Activated CD8-positive, alpha-beta memory T cell treated with anti-CD3 and anti-CD28 coated beads for 36 hours (primary cell): Measurements from ENCODE around the gene SPAG16. TPM values are rescaled to one million over a fixed set of nuclear protein-coding genes. Genes with fewer than 3 reads are reported as not detected.

Experiments used
- CTCF ChIA-PET: fragments of 350-600 bp; sonication (Branson Sonifier 250); formaldehyde crosslinking; loops from one replicate; lab custom pipeline; 2021; ENCODE audit warnings: antibody characterized with exemption; lab: Charles Lee
- POLR2A ChIA-PET: fragments of 350-600 bp; sonication (Branson Sonifier 250); formaldehyde crosslinking; loops from one replicate; lab custom pipeline; 2021; ENCODE audit warnings: antibody characterized with exemption; lab: Charles Lee
- total RNA-seq, 2 experiments: library from RNA; stranded (reverse); gene quantifications; one replicate each; pipeline ENCODE4 v1.2.3, GENCODE V29; 2021

SPAG16 gene
- total RNA-seq, 2 experiments from 2014 or later: 7.0 to 10.3 TPM

- CTCF ChIA-PET: no interaction called here
These were observed 981.8 kb downstream of the SPAG16 start for GRCh38 chr2:214265991-214266489.

GRCh38 chr2:214277880-214278279, 993.6 kb downstream of the SPAG16 start:
- CTCF ChIA-PET: no interaction called here
- POLR2A ChIA-PET: no interaction called here

More at GRCh38 chr2:214265991-214266489, 981.8 kb downstream of the SPAG16 start:
- POLR2A ChIA-PET: no interaction called here

GRCh38 chr2:214286011-214286410, 1001.7 kb downstream of the SPAG16 start:
- POLR2A ChIA-PET: no interaction called here
- CTCF ChIA-PET: no interaction called here

GRCh38 chr2:214293593-214293992, 1009.3 kb downstream of the SPAG16 start:
- ChIA-PET POLR2A (no interaction called here), CTCF (no interaction called here)

GRCh38 chr2:214294426-214294825, 1010.2 kb downstream of the SPAG16 start:
- ChIA-PET POLR2A (no interaction called here), CTCF (no interaction called here)

GRCh38 chr2:214297423-214297822, 1013.2 kb downstream of the SPAG16 start:
- POLR2A ChIA-PET: no interaction called here
- CTCF ChIA-PET: no interaction called here

- ChIA-PET CTCF (no interaction called here), POLR2A (no interaction called here)
These were observed 1026.1 kb downstream of the SPAG16 start for GRCh38 chr2:214310319-214310718.

GRCh38 chr2:214311031-214311533, 1026.8 kb downstream of the SPAG16 start:
- ChIA-PET POLR2A (no interaction called here), CTCF (no interaction called here)

- CTCF ChIA-PET: no interaction called here
- POLR2A ChIA-PET: no interaction called here
These were observed 1027.9 kb downstream of the SPAG16 start for GRCh38 chr2:214311931-214312749.

- POLR2A ChIA-PET: no interaction called here
- CTCF ChIA-PET: no interaction called here
These were observed 1031.1 kb downstream of the SPAG16 start for GRCh38 chr2:214315324-214315723.

GRCh38 chr2:214320211-214320610, 1035.9 kb downstream of the SPAG16 start:
- CTCF ChIA-PET: no interaction called here
- POLR2A ChIA-PET: no interaction called here

- POLR2A ChIA-PET: no interaction called here
- CTCF ChIA-PET: no interaction called here
These were observed 1038.4 kb downstream of the SPAG16 start for GRCh38 chr2:214322662-214323061.

- ChIA-PET CTCF (no interaction called here), POLR2A (no interaction called here)
These were observed 1041.1 kb downstream of the SPAG16 start for GRCh38 chr2:214325404-214325803.

GRCh38 chr2:214328941-214329340, 1044.7 kb downstream of the SPAG16 start:
- ChIA-PET POLR2A (no interaction called here), CTCF (no interaction called here)

- ChIA-PET CTCF (no interaction called here), POLR2A (no interaction called here)
These were observed 1057.4 kb downstream of the SPAG16 start for GRCh38 chr2:214341646-214342045.

- ChIA-PET CTCF (no interaction called here), POLR2A (no interaction called here)
These were observed 1074.2 kb downstream of the SPAG16 start for GRCh38 chr2:214358506-214358905.

GRCh38 chr2:214361116-214361515, 1076.9 kb downstream of the SPAG16 start:
- POLR2A ChIA-PET: no interaction called here
- CTCF ChIA-PET: no interaction called here

GRCh38 chr2:214365549-214365948, 1081.3 kb downstream of the SPAG16 start:
- CTCF ChIA-PET: no interaction called here

GRCh38 chr2:214367171-214367570, 1082.9 kb downstream of the SPAG16 start:
- ChIA-PET CTCF (no interaction called here), POLR2A (no interaction called here)

More at GRCh38 chr2:214365549-214365948, 1081.3 kb downstream of the SPAG16 start:
- POLR2A ChIA-PET: no interaction called here

- ChIA-PET CTCF (no interaction called here), POLR2A (no interaction called here)
These were observed 1092.5 kb downstream of the SPAG16 start for GRCh38 chr2:214376618-214377285.

GRCh38 chr2:214377286-214377624, 1093.0 kb downstream of the SPAG16 start:
- ChIA-PET POLR2A (no interaction called here), CTCF (no interaction called here)
